Fibroblast of skin of abdomen (primary cell): ENCODE measurements around the gene CEMIP.
A peak's percentile ranks its signal among the peaks of the same experiment; 100 is the strongest.

Source experiments
- DNase-seq: peaks from one replicate; pipeline ENCODE4 v3.0.0-alpha.2; 2013

Gene CEMIP

GRCh38 chr15:80825361-80826030 is 46.3 kb downstream of the CEMIP start:
- no peak for DNase-seq

GRCh38 chr15:80828796-80829195 is 49.6 kb downstream of the CEMIP start:
- DNase-seq = no peak

GRCh38 chr15:80830677-80831076 is 51.5 kb downstream of the CEMIP start:
- DNase-seq = no peak

GRCh38 chr15:80831192-80831591 is 52.0 kb downstream of the CEMIP start:
- DNase-seq = no peak

GRCh38 chr15:80831606-80832224 is 52.5 kb downstream of the CEMIP start:
- DNase-seq = no peak

- no peak for DNase-seq
Observed at GRCh38 chr15:80832686-80833085, 53.5 kb downstream of the CEMIP start.

- DNase-seq = no peak
Observed at GRCh38 chr15:80834402-80834801, 55.2 kb downstream of the CEMIP start.

GRCh38 chr15:80834906-80835305 is 55.7 kb downstream of the CEMIP start:
- no peak for DNase-seq

GRCh38 chr15:80835336-80835735 is 56.2 kb downstream of the CEMIP start:
- no peak for DNase-seq

GRCh38 chr15:80836223-80836622 is 57.1 kb downstream of the CEMIP start:
- no peak for DNase-seq

GRCh38 chr15:80837006-80837405 is 57.8 kb downstream of the CEMIP start:
- DNase-seq = no peak

- DNase-seq = no peak
Observed at GRCh38 chr15:80838012-80838411, 58.8 kb downstream of the CEMIP start.

- no peak for DNase-seq
Observed at GRCh38 chr15:80838666-80839065, 59.5 kb downstream of the CEMIP start.

GRCh38 chr15:80839764-80840130 is 60.6 kb downstream of the CEMIP start:
- DNase-seq = no peak

GRCh38 chr15:80840182-80841130 is 61.3 kb downstream of the CEMIP start:
- no peak for DNase-seq

GRCh38 chr15:80841541-80841940 is 62.4 kb downstream of the CEMIP start:
- no peak for DNase-seq

- peak; percentile 62 for DNase-seq
Observed at GRCh38 chr15:80844011-80844732, 65.0 kb downstream of the CEMIP start.

GRCh38 chr15:80846031-80846815 is 67.1 kb downstream of the CEMIP start:
- DNase-seq = peak; percentile 30

GRCh38 chr15:80849308-80849707 is 70.1 kb downstream of the CEMIP start:
- DNase-seq = peak; percentile 74

- DNase-seq = no peak
Observed at GRCh38 chr15:80850941-80851451, 71.8 kb downstream of the CEMIP start.

- DNase-seq = no peak
Observed at GRCh38 chr15:80852676-80853075, 73.5 kb downstream of the CEMIP start.

GRCh38 chr15:80854104-80854503 is 74.9 kb downstream of the CEMIP start:
- no peak for DNase-seq
